H1 (cell line): ENCODE data around the gene KDELR1. TPM values are rescaled to one million over a fixed set of nuclear protein-coding genes. Genes with fewer than 3 reads are reported as not detected.
"Not testable (repeated sequence)": the region's sequence is repeated elsewhere in the genome, so short reads cannot be mapped to it uniquely, and the experiment has no call there.

Source experiments
- CTCF ChIA-PET: fragments of 300-600 bp; sonication (Branson Sonifier 250); formaldehyde crosslinking; loops from one replicate; lab custom pipeline; 2021; ENCODE audit not compliant: partially characterized antibody; lab: Charles Lee
- POLR2A ChIA-PET: fragments of 300-600 bp; sonication (Branson Sonifier 250); formaldehyde crosslinking; loops from one replicate; lab custom pipeline; 2021; ENCODE audit warnings: inconsistent platforms; ENCODE audit not compliant: partially characterized antibody; lab: Charles Lee
- DNase-seq, 2 experiments: peaks; one replicate each; pipeline versions ENCODE4 v3.0.0 to v3.0.0-alpha.2; 2010 to 2022; ENCODE audit warnings: low spot score in 2 of 2, low read depth in 1 of 2, mixed read lengths in 1 of 2
- FAIRE-seq: peaks from 2 replicates; lab custom pipeline; 2011; peaks lifted over from hg19 to GRCh38; lab: Jason Lieb, UNC
- H2AFZ ChIP-seq: 2 replicates; pipeline ENCODE4 v1.8.1; 2012; ENCODE audit warnings: low read length, inconsistent platforms
- H2AK5ac ChIP-seq: 2 replicates; pipeline ENCODE4 v1.6.1; 2013; ENCODE audit warnings: low read depth, low read length
- H2BK120ac ChIP-seq: replicated peaks from 2 replicates; pipeline ENCODE3; 2013; ENCODE audit warnings: low read depth, low read length, inconsistent platforms
- H2BK12ac ChIP-seq: 2 replicates; pipeline ENCODE4 v1.6.1; 2013; ENCODE audit warnings: low read depth, low read length
- H2BK15ac ChIP-seq: 2 replicates; pipeline ENCODE4 v1.6.1; 2013; ENCODE audit warnings: low read length
- H2BK20ac ChIP-seq: 2 replicates; pipeline ENCODE4 v1.6.1; 2013; ENCODE audit warnings: low read length
- H2BK5ac ChIP-seq: 2 replicates; pipeline ENCODE4 v1.6.1; 2013; ENCODE audit warnings: low read depth, low read length
- H3K14ac ChIP-seq: 2 replicates; pipeline ENCODE4 v1.6.1; 2013; ENCODE audit warnings: inconsistent platforms; ENCODE audit not compliant: insufficient read length
- H3K18ac ChIP-seq: 2 replicates; pipeline ENCODE4 v1.6.1; 2013; ENCODE audit warnings: low read length; ENCODE audit errors: extremely low read depth
- H3K23ac ChIP-seq: 2 replicates; pipeline ENCODE4 v1.6.1; 2013; ENCODE audit warnings: inconsistent platforms; ENCODE audit not compliant: insufficient read length
- H3K23me2 ChIP-seq: 2 replicates; pipeline ENCODE4 v1.6.1; 2013; ENCODE audit warnings: low read depth, low read length
- H3K27ac ChIP-seq: 2 replicates; pipeline ENCODE4 v1.6.1; 2011; ENCODE audit warnings: low read depth, low read length, inconsistent platforms
- H3K27me3 ChIP-seq, 4 experiments: replicated peaks in 1 of 4; 1 replicate in 1 of 4; 2 replicates in 3 of 4; pipeline versions ENCODE4 v1.6.1 to v1.8.1; 2011 to 2013; ENCODE audit warnings: low read length in 3 of 4, mild to moderate bottlenecking in 3 of 4, inconsistent platforms in 2 of 4, mixed read lengths in 2 of 4, moderate library complexity in 1 of 4; ENCODE audit not compliant: control insufficient read depth in 3 of 4, insufficient read depth in 3 of 4; ENCODE audit errors: extremely low read depth in 1 of 4
- H3K36me3 ChIP-seq, 4 experiments: 2 replicates each; pipeline versions ENCODE4 v1.6.1 to v1.8.1; 2011 to 2013; ENCODE audit warnings: mild to moderate bottlenecking in 4 of 4, low read length in 3 of 4, moderate library complexity in 2 of 4, control low read depth in 1 of 4, inconsistent platforms in 1 of 4; ENCODE audit not compliant: insufficient read depth in 4 of 4, control insufficient read depth in 2 of 4
- H3K4ac ChIP-seq: replicated peaks from 2 replicates; pipeline ENCODE3; 2013; ENCODE audit warnings: low read length, low read depth, mixed read lengths, inconsistent platforms; ENCODE audit not compliant: insufficient read length
- H3K4me1 ChIP-seq, 4 experiments: replicated peaks in 1 of 4; 1 replicate in 1 of 4; 2 replicates in 3 of 4; pipeline versions ENCODE4 v1.6.1 to v1.8.1; 2011 to 2013; ENCODE audit warnings: low read length in 3 of 4, inconsistent platforms in 2 of 4, mixed read lengths in 1 of 4; ENCODE audit not compliant: insufficient read depth in 4 of 4, control insufficient read depth in 3 of 4
- H3K4me2 ChIP-seq, 2 experiments: 2 replicates each; pipeline versions ENCODE4 v1.6.1 to v1.8.1; 2011 to 2013; ENCODE audit warnings: low read depth in 2 of 2, low read length in 2 of 2, control low read depth in 1 of 2, inconsistent platforms in 1 of 2, mild to moderate bottlenecking in 1 of 2; ENCODE audit not compliant: insufficient read depth in 1 of 2
- H3K4me3 ChIP-seq, 4 experiments: fragments of 200-600, 300-600 bp in 1 of 4; sonication (generic), shearing (Covaris generic), sonication (Bioruptor Twin) in 1 of 4; 2 replicates each; pipeline versions ENCODE4 v1.5.1 to v1.8.1; 2011 to 2016; ENCODE audit warnings: low read length in 4 of 4, low read depth in 3 of 4, control low read depth in 2 of 4, inconsistent platforms in 2 of 4, mild to moderate bottlenecking in 2 of 4, mixed read lengths in 1 of 4, moderate library complexity in 1 of 4; ENCODE audit not compliant: insufficient read depth in 2 of 4; ENCODE audit errors: extremely low read depth in 1 of 4
- H3K56ac ChIP-seq: replicated peaks from 2 replicates; pipeline ENCODE3; 2013; ENCODE audit warnings: low read depth, mild to moderate bottlenecking, mixed read lengths, low read length, inconsistent platforms; ENCODE audit not compliant: insufficient read length
- H3K79me1 ChIP-seq: 2 replicates; pipeline ENCODE4 v1.6.1; 2013; ENCODE audit warnings: low read depth, low read length, control low read depth
- H3K79me2 ChIP-seq, 2 experiments: 2 replicates each; pipeline versions ENCODE4 v1.6.1 to v1.8.1; 2012 to 2013; ENCODE audit warnings: low read length in 2 of 2, mild to moderate bottlenecking in 2 of 2, inconsistent platforms in 1 of 2; ENCODE audit not compliant: insufficient read depth in 2 of 2, control insufficient read depth in 1 of 2
- H3K9ac ChIP-seq, 4 experiments: replicated peaks in 1 of 4; 1 replicate in 1 of 4; 2 replicates in 3 of 4; pipeline versions ENCODE4 v1.6.1 to v1.8.1; 2011 to 2013; ENCODE audit warnings: low read depth in 3 of 4, low read length in 3 of 4, control low read depth in 2 of 4, mild to moderate bottlenecking in 2 of 4, moderate library complexity in 2 of 4, inconsistent platforms in 1 of 4; ENCODE audit errors: extremely low read depth in 1 of 4
- H3K9me3 ChIP-seq, 2 experiments: 2 replicates each; pipeline versions ENCODE4 v1.6.1 to v1.8.1; 2012 to 2013; ENCODE audit warnings: mild to moderate bottlenecking in 2 of 2, moderate library complexity in 2 of 2, control low read depth in 1 of 2, inconsistent platforms in 1 of 2, low read depth in 1 of 2, low read length in 1 of 2, mixed read lengths in 1 of 2; ENCODE audit not compliant: insufficient read depth in 2 of 2
- H4K20me1 ChIP-seq, 2 experiments: replicated peaks in 1 of 2; 2 replicates each; pipeline versions ENCODE3 to v1.8.1; 2011 to 2013; ENCODE audit warnings: inconsistent platforms in 2 of 2, low read length in 2 of 2, mild to moderate bottlenecking in 1 of 2; ENCODE audit not compliant: insufficient read depth in 2 of 2, control insufficient read depth in 1 of 2
- H4K5ac ChIP-seq: 2 replicates; pipeline ENCODE4 v1.6.1; 2013; ENCODE audit warnings: low read length, low read depth, mixed read lengths, inconsistent platforms; ENCODE audit not compliant: insufficient read length
- H4K8ac ChIP-seq: 2 replicates; pipeline ENCODE4 v1.8.0; 2013; ENCODE audit warnings: mild to moderate bottlenecking, moderate library complexity, low read length, inconsistent platforms; ENCODE audit not compliant: insufficient read depth; ENCODE audit errors: extremely low read depth
- H4K91ac ChIP-seq: replicated peaks from 2 replicates; pipeline ENCODE3; 2013; ENCODE audit warnings: low read length, mixed read lengths, inconsistent platforms; ENCODE audit not compliant: insufficient read length
- WGBS, 2 experiments: shearing (Covaris generic) in 1 of 2; methylation state at CpG; one replicate each; pipeline versions ENCODE4 v1.1.6 to v1.1.7; 2013 to 2015; ENCODE audit warnings: low lambda C conversion rate in 2 of 2, mixed read lengths in 2 of 2, inconsistent platforms in 1 of 2, low coverage in 1 of 2, missing lambda C conversion rate in 1 of 2; ENCODE audit not compliant: insufficient replicate concordance in 2 of 2, insufficient coverage in 1 of 2, insufficient read length in 1 of 2; ENCODE audit errors: extremely low coverage in 1 of 2, missing lambda C conversion rate in 1 of 2; 5-methylcytosine and 5-hydroxymethylcytosine counted together
- polyA plus RNA-seq, 7 experiments: library from polyadenylated mRNA; depleted of rRNA in 3 of 7; stranded (reverse) in 5 of 7; unstranded in 2 of 7; fragments of >200 nt in 5 of 7; fragments of 200-250 nt in 2 of 7; gene quantifications; 1 replicate in 5 of 7; 2 replicates in 1 of 7; 4 replicates in 1 of 7; pipeline versions ENCODE4 v1.2.1 to v1.2.3, GENCODE V29; 2011 to 2013; ENCODE audit warnings: missing spikeins in 2 of 7, mixed read lengths in 2 of 7
- total RNA-seq: library from RNA; stranded (reverse); fragmentation: NEBNext Ultra II Directional; extraction: Animal tissue kit (Norgen Biotek cat#: 25700); gene quantifications from 2 replicates; pipeline ENCODE4 v1.2.1, GENCODE V29; 2021

The KDELR1 gene
- total and polyA plus RNA-seq, 2 of the 8 experiments (the other 6 are each of a cell fraction or from before 2014, with no cell fraction given): 225 to 231 TPM

GRCh38 chr19:48392006-48392344 lies 624 bp upstream of the KDELR1 start:
- ChIA-PET CTCF (interaction anchor here (0.6 to 2.3 kb wide), 41 partner anchors 8 to 217 kb away, joined by 3 to 25 read pairs (median 5); partner anchors contain the start of genes SYNGR4 and TMEM143), POLR2A (interaction anchor here (0.7 to 2.0 kb wide), 13 partner anchors 8 to 227 kb away, joined by 3 to 27 read pairs (median 5); partner anchors contain the start of genes GRWD1, RPL18, SPHK2 and SYNGR4)
- H3K27ac ChIP-seq, H3K56ac ChIP-seq, H2BK120ac ChIP-seq, H3K18ac ChIP-seq, H4K8ac ChIP-seq, H3K9me3 ChIP-seq, H3K79me1 ChIP-seq, H2BK15ac ChIP-seq, H3K9ac ChIP-seq, H2BK12ac ChIP-seq, H3K4me3 ChIP-seq, H2AFZ ChIP-seq, H3K14ac ChIP-seq, H4K91ac ChIP-seq, H2AK5ac ChIP-seq, H3K23ac ChIP-seq, H2BK20ac ChIP-seq, H4K20me1 ChIP-seq, H4K5ac ChIP-seq, H3K4ac ChIP-seq, DNase-seq, FAIRE-seq: not testable (repeated sequence)
- peak overlapping the region; percentile 10; the same call in 1 of the 2 replicates for H2BK5ac ChIP-seq
- H3K4me1 ChIP-seq: peaks cover 0 to 42% (median 23%) of the 10 kb centered on the region in 4 experiments; a peak in 6 of 7 replicates
- peaks cover 6 to 39% (median 33%) of the 10 kb centered on the region in 4 experiments for H3K27me3 ChIP-seq
- H3K36me3 ChIP-seq: peaks cover 13 to 21% (median 18%) of the 10 kb centered on the region in 4 experiments
- WGBS, 2 experiments: no CpG with 5 or more reads among the region's 1 CpG
- H3K79me2 ChIP-seq: peaks cover 0 to 10% of the 10 kb centered on the region in 2 experiments; a peak in 1 of 4 replicates
- H3K23me2 ChIP-seq: peaks cover 17% of the 10 kb centered on the region; the same call in 1 of the 2 replicates
- peak overlapping the region; percentile 59 to 75; a peak in 3 of 4 replicates for H3K4me2 ChIP-seq
